Ascending aorta (tissue), 2 donors: ENCODE measurements around the gene HPSE. TPM values are rescaled to one million over a fixed set of nuclear protein-coding genes. Genes with fewer than 3 reads are reported as not detected.
"Not testable (repeated sequence)": the region's sequence is repeated elsewhere in the genome, so short reads cannot be mapped to it uniquely, and the experiment has no call there.

Experiments used
- DNase-seq, 2 donors: peaks; one replicate each; pipeline ENCODE4 v3.0.0-alpha.2; 2019; ENCODE audit warnings: low spot score in 2 of 2
- H3K27ac ChIP-seq, 2 donors: fragments of 200-600 bp; sonication (generic); one replicate each; pipeline ENCODE4 v1.5.1; 2016 to 2017; ENCODE audit warnings: mild to moderate bottlenecking in 1 of 2
- H3K27me3 ChIP-seq: fragments of 200-600 bp; sonication (generic); one replicate; pipeline ENCODE4 v1.5.1; 2017
- H3K36me3 ChIP-seq, 2 donors: fragments of 200-600 bp; sonication (generic); one replicate each; pipeline ENCODE4 v1.5.1; 2016
- H3K4me1 ChIP-seq, 2 donors: fragments of 200-600 bp; sonication (generic); one replicate each; pipeline ENCODE4 v1.5.1; 2016 to 2017; ENCODE audit warnings: mild to moderate bottlenecking in 1 of 2
- H3K4me3 ChIP-seq, 2 donors: fragments of 200-600 bp; sonication (generic); one replicate each; pipeline ENCODE4 v1.5.1; 2016 to 2017; ENCODE audit warnings: mild to moderate bottlenecking in 1 of 2
- H3K9me3 ChIP-seq, 2 donors: fragments of 200-600 bp; sonication (generic); one replicate each; pipeline ENCODE4 v1.5.1; 2016
- intact Hi-C: fragments of 100-400 bp; cut with DNase I; formaldehyde crosslinking; loops from one replicate; pipeline ENCODE4 v1.15.1; 2023
- total RNA-seq: library from RNA; depleted of rRNA; stranded (reverse); fragments of >200 nt; gene quantifications from one replicate; pipeline ENCODE4 v1.1.0, GENCODE V29; 2016
- TF ChIP-seq, protein P1 (sequence below), 3 experiments: fragments of 200-600 bp in 2 of 3; fragments of 450-650 bp in 1 of 3; sonication (generic) in 2 of 3; IDR thresholded peaks; one replicate each; pipeline ENCODE4 v1.5.1; 2016 to 2019; ENCODE audit warnings: antibody characterized with exemption in 3 of 3, mild to moderate bottlenecking in 1 of 3, moderate library complexity in 1 of 3

Gene HPSE
- total RNA-seq, 1 donor from 2014 or later: 1.7 TPM

DNA sequence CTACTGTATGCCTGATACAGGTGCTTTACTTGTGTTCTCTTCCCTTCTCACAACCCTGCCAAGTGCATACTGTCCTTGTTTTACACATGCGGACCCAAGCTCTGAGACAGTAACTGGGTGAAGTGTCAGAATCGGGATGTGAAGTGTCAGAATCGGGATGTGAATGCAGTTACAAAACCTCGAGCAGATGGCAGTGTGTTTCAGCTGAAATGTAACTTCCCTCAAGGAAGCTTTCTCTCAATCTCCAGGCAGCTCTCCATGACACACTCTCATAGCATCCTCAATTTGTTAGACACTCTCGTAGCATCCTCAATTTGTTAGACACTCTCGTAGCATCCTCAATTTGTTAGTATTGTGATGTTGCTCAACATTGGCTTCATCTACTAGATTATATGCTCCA is 1.1 kb upstream of the HPSE start:
- Histone ChIP-seq H3K4me3 (peak overlapping the region; percentile 66 to 86), H3K36me3 (no peaks in the 10 kb centered on the region), H3K4me1 (peaks cover 3 to 5% of the 10 kb centered on the region in 2 donors), H3K9me3 (peaks cover 0 to 8% of the 10 kb centered on the region in 2 donors), H3K27me3 (no peaks in the 10 kb centered on the region), H3K27ac (no peak overlapping the region)
- DNase-seq: no peak
- TF ChIP-seq, protein P1, sequence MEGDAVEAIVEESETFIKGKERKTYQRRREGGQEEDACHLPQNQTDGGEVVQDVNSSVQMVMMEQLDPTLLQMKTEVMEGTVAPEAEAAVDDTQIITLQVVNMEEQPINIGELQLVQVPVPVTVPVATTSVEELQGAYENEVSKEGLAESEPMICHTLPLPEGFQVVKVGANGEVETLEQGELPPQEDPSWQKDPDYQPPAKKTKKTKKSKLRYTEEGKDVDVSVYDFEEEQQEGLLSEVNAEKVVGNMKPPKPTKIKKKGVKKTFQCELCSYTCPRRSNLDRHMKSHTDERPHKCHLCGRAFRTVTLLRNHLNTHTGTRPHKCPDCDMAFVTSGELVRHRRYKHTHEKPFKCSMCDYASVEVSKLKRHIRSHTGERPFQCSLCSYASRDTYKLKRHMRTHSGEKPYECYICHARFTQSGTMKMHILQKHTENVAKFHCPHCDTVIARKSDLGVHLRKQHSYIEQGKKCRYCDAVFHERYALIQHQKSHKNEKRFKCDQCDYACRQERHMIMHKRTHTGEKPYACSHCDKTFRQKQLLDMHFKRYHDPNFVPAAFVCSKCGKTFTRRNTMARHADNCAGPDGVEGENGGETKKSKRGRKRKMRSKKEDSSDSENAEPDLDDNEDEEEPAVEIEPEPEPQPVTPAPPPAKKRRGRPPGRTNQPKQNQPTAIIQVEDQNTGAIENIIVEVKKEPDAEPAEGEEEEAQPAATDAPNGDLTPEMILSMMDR (IDR thresholded peaks at IDR 0.05): no peak
- intact Hi-C loops: loop anchor here (1.0 kb wide), 1 partner anchor 120 kb away; the partner anchor contains the start of gene HELQ

DNA sequence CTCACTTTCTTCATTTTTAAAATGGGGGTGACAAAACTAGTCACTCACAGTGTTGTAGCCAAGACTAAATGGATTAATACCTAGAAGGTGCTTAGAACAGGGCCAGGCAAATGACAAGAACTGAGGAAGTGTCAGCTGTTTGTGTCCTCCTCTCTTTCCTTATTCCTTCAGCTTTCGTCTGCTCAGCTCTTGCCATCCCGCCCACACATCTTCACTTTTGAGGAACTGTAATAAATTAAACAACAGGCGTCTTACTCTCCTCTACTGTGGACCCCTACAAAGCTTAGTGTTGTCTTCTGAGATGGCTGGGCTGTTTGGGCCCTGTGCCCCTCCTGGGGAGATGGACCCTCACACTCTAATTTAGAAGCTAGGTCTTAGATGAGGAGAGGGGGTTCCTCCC is 2.7 kb downstream of the HPSE start:
- DNase-seq: no peak
- intact Hi-C loops: no loop called here
- TF ChIP-seq, protein P1 (IDR thresholded peaks at IDR 0.05): no peak
- no peaks in the 10 kb centered on the region for H3K36me3 ChIP-seq
- no peaks in the 10 kb centered on the region for H3K27me3 ChIP-seq
- no peaks in the 10 kb centered on the region for H3K9me3 ChIP-seq
- no peak overlapping the region for H3K27ac ChIP-seq
- H3K4me3 ChIP-seq: no peak overlapping the region
- H3K4me1 ChIP-seq: peaks cover 3 to 5% of the 10 kb centered on the region in 2 donors

DNA sequence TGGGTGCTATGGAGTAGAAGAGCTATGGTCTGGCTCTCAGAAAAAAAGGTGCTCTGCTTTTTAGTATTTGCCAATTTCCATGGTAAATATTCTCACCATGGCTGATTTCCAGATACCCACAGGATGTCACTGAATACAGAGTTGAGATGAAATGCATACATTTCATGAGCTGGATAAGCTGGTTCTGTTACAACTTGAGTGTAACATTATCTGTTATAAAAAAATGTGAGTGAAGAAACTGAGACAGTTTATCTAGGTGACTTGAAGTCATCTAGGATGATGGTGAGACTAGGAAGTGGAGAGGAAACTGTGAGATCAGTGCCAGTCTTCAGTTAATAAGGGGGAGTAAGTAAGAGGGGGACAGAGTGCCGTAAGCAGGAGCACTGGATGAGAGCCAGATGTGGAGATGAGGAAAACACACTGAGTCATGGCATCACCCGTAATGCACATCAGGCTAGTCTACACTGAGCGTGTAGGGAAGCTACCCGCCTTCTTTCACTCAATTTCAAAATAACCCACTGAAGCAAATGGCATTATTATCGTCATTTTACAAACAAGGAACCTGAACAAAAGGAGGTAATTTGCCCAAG is 5.0 kb downstream of the HPSE start:
- Histone ChIP-seq H3K36me3 (no peaks in the 10 kb centered on the region), H3K27ac (no peak overlapping the region), H3K9me3 (no peaks in the 10 kb centered on the region), H3K27me3 (no peaks in the 10 kb centered on the region), H3K4me3 (no peak overlapping the region), H3K4me1 (peaks cover 0 to 2% of the 10 kb centered on the region in 2 donors)
- TF ChIP-seq, protein P1 (IDR thresholded peaks at IDR 0.05): no peak
- no peak for DNase-seq
- intact Hi-C loops: no loop called here

DNA sequence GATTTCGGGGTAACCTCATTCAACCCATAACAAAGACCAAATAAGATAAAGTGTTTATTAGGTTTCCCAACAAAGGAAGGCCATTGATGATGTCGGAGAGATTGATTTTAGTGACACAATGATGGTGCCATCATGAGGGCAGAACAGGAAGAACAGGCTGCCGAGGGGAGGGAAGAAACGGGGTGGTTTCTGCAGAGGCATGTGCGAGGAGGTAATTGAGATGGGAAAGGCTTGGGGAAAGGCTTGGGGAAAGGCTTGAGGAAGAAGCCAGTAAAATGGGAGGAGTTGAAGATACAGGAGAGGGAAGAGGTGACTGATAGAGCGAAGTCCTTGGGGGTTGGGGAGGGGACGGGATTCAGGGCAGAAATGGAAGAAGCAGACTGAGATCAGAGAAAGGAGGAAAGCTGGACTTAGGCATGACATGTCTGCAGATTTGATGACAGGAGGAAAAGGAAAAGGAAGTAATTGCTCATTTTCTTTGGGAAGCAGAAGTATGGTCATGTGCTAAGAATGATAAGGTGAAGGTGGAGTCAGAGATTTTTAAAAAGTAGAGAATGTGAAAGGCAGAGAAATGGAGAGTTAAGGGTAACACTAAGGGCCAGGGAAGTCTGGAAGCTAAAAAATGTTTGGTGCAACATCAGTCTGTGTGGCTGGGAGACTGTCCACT is 6.0 kb downstream of the HPSE start:
- Histone ChIP-seq H3K9me3 (no peaks in the 10 kb centered on the region), H3K36me3 (no peaks in the 10 kb centered on the region), H3K4me3 (no peak overlapping the region), H3K27ac (no peak overlapping the region), H3K4me1 (no peaks in the 10 kb centered on the region), H3K27me3 (no peaks in the 10 kb centered on the region)
- intact Hi-C loops: no loop called here
- TF ChIP-seq, protein P1 (IDR thresholded peaks at IDR 0.05): peak in 1 of 3 experiments; percentile 5
- no peak for DNase-seq

DNA sequence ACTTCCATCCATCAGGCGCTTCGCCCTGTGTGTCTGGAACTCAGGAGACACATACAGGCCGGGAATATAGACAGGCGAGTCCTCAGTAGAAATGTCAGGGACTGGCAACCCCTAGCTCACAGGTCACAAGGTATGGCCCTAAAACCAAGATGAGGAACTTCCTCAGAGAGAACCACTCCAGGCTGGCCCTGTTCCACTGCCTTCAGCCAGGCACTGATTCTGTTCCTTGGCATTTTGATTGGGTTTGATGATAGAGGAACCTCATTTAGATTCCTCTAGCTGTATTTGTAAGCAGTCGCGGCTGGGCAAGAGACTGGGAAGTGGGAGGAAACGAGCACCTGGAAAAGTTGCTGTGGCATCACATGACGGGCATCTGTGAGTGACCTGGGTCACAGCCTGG is 8.1 kb downstream of the HPSE start:
- Histone ChIP-seq H3K36me3 (no peaks in the 10 kb centered on the region), H3K9me3 (no peaks in the 10 kb centered on the region), H3K27me3 (no peaks in the 10 kb centered on the region), H3K27ac (no peak overlapping the region), H3K4me3 (no peak overlapping the region), H3K4me1 (no peaks in the 10 kb centered on the region)
- TF ChIP-seq, protein P1 (IDR thresholded peaks at IDR 0.05): no peak
- intact Hi-C loops: no loop called here
- no peak for DNase-seq

DNA sequence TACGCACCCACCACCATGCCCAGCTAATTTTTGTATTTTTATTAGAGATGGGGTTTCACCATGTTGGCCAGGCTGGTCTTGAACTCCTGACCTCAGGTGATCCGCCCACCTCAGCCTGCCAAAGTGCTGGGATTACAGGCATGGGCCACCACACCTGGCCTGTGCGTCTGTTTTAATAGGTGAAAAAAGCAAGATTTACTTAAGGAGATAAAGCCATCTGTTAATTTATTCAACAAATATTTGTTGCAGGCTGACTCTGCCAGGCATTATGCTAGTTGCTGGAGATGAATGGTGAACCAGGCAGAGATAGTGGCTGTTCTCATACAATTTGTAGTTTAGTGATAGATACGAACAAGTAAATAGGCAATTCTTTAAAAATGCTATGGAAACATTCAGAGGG is 9.3 kb downstream of the HPSE start:
- intact Hi-C loops: not testable (repeated sequence)

More for the DNA sequence above, 9.3 kb downstream of the HPSE start:
- H3K27me3 ChIP-seq, H3K27ac ChIP-seq, H3K9me3 ChIP-seq, H3K36me3 ChIP-seq, H3K4me1 ChIP-seq, DNase-seq, H3K4me3 ChIP-seq: not testable (repeated sequence)
